ENCODE measurements around the gene ENOX1. TPM values are rescaled to one million over a fixed set of nuclear protein-coding genes. Genes with fewer than 3 reads are reported as not detected.
A peak's percentile ranks its signal among the peaks of the same experiment; 100 is the strongest.

Gene ENOX1
- polyA plus RNA-seq, 1 donor: 3.0 TPM

GRCh38 chr13:43579321-43579720 lies 207.5 kb downstream of the ENOX1 start:
- H3K9me3 ChIP-seq (ENCODE audit: control insufficient read depth, low read depth, low read length): no peaks in the 10 kb centered on the region
- no peak overlapping the region for H3K4me3 ChIP-seq (ENCODE audit: low read length)
- no peaks in the 10 kb centered on the region for H3K4me1 ChIP-seq (ENCODE audit: control insufficient read depth, insufficient read depth, low read length)
- DNase-seq: no peak
- no peaks in the 10 kb centered on the region for H3K27me3 ChIP-seq (ENCODE audit: control insufficient read depth, insufficient read depth, low read length)
- H3K36me3 ChIP-seq (ENCODE audit: control insufficient read depth, insufficient read depth, low read length): no peaks in the 10 kb centered on the region
- no peak overlapping the region for H3K27ac ChIP-seq (ENCODE audit: low read length)

DNA sequence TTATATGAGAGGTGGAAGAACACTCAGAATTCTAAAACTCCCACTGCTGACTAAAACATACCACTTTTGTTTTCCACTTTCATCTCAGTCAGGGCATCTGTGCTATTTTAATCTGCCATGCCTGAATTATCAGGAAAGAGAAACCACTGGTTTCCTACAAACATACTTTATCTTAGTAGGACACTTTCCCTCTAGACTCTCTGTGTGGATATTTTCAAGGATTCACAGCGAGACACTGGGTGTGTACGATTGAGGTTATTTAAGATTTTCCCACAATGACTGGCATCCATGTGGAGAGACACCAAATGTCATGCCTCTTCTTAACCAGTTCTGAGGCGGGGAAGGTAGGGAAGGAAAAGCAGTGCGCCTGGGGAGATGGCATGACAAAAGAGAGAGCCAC lies 212.2 kb downstream of the ENOX1 start:
- no peak overlapping the region for H3K27ac ChIP-seq (ENCODE audit: low read length)
- H3K27me3 ChIP-seq (ENCODE audit: control insufficient read depth, insufficient read depth, low read length): no peaks in the 10 kb centered on the region

GRCh38 chr13:43573802-43574514 lies 212.8 kb downstream of the ENOX1 start:
- no peak overlapping the region for H3K4me3 ChIP-seq (ENCODE audit: low read length)
- H3K4me1 ChIP-seq (ENCODE audit: control insufficient read depth, insufficient read depth, low read length): no peaks in the 10 kb centered on the region
- no peaks in the 10 kb centered on the region for H3K9me3 ChIP-seq (ENCODE audit: control insufficient read depth, low read depth, low read length)
- no peak for DNase-seq
- 94% methylated on average over 2 of the region's 6 CpGs for WGBS (ENCODE audit: insufficient coverage, low lambda C conversion rate)
- no peak overlapping the region for H3K27ac ChIP-seq (ENCODE audit: low read length)
- H3K27me3 ChIP-seq (ENCODE audit: control insufficient read depth, insufficient read depth, low read length): no peaks in the 10 kb centered on the region
- no peaks in the 10 kb centered on the region for H3K36me3 ChIP-seq (ENCODE audit: control insufficient read depth, insufficient read depth, low read length)

More for the DNA sequence above, 212.2 kb downstream of the ENOX1 start:
- Histone ChIP-seq H3K9me3 (ENCODE audit: control insufficient read depth, low read depth, low read length) (no peaks in the 10 kb centered on the region), H3K4me3 (ENCODE audit: low read length) (no peak overlapping the region), H3K36me3 (ENCODE audit: control insufficient read depth, insufficient read depth, low read length) (no peaks in the 10 kb centered on the region), H3K4me1 (ENCODE audit: control insufficient read depth, insufficient read depth, low read length) (no peaks in the 10 kb centered on the region)
- DNase-seq: no peak
- WGBS (ENCODE audit: insufficient coverage, low lambda C conversion rate): 100% methylated on average over 1 of the region's 4 CpGs

- DNase-seq: no peak
- no peak overlapping the region for H3K4me3 ChIP-seq (ENCODE audit: low read length)
- no peaks in the 10 kb centered on the region for H3K4me1 ChIP-seq (ENCODE audit: control insufficient read depth, insufficient read depth, low read length)
- no peaks in the 10 kb centered on the region for H3K36me3 ChIP-seq (ENCODE audit: control insufficient read depth, insufficient read depth, low read length)
- H3K9me3 ChIP-seq (ENCODE audit: control insufficient read depth, low read depth, low read length): no peaks in the 10 kb centered on the region
- no peaks in the 10 kb centered on the region for H3K27me3 ChIP-seq (ENCODE audit: control insufficient read depth, insufficient read depth, low read length)
- H3K27ac ChIP-seq (ENCODE audit: low read length): no peak overlapping the region
- WGBS (ENCODE audit: insufficient coverage, low lambda C conversion rate): 17% methylated on average over 1 of the region's 4 CpGs
These were observed 213.4 kb downstream of the ENOX1 start for GRCh38 chr13:43573361-43573740.

DNA sequence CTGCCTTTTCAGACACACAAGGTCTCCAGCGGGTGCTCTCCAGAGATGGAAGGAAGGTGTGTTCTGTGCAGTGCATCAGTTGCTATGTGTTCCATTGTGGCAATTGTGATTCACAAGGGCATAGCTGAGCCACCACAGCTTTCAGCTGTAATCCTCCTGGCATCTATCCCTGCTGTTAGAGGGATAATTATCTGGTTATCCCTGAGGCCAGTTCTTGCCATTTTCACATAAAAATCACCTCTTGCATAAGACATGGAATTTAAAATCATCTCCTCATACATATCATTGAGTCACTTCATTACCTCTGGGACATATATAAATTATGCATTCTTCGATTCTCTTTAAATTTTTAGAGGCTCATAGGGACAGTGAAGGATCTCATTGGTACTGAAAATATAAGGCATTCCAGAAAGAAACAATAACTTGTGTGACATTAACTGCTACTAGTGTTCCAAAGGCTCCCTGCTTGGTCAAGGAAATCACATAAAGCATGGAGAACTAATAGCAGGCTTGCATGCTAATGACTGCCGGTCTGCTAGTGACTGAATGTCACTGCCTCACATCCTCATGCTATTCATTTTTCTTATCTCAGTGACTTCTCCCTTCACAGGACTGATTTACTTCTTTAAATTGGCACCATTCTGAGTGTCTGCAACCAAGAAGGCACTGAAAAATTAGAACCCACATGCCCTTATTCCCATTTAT lies 214.0 kb downstream of the ENOX1 start:
- DNase-seq: no peak
- H3K27me3 ChIP-seq (ENCODE audit: control insufficient read depth, insufficient read depth, low read length): no peaks in the 10 kb centered on the region
- 43% methylated on average over 1 of the region's 3 CpGs for WGBS (ENCODE audit: insufficient coverage, low lambda C conversion rate)
- H3K9me3 ChIP-seq (ENCODE audit: control insufficient read depth, low read depth, low read length): no peaks in the 10 kb centered on the region
- H3K4me1 ChIP-seq (ENCODE audit: control insufficient read depth, insufficient read depth, low read length): no peaks in the 10 kb centered on the region
- no peak overlapping the region for H3K27ac ChIP-seq (ENCODE audit: low read length)
- H3K4me3 ChIP-seq (ENCODE audit: low read length): no peak overlapping the region
- no peaks in the 10 kb centered on the region for H3K36me3 ChIP-seq (ENCODE audit: control insufficient read depth, insufficient read depth, low read length)

DNA sequence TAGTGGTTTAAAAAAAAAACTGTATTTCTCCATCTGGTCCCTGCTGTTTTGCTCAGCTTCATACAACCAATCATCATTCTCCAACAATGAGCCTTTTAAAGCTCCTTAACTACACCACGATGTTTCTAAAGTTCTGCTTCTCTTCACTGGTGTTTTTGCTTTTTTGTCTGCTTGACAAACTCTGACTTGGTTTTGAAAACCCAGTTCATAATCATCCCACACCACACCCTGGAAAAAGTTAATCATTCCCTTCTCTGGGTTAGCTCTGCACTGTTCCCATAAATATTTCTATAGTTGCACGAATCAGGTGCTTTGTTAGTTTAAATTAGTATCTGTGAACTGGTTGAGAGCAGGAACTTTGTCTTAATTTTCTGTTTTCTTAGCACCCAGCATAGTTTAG lies 217.1 kb downstream of the ENOX1 start:
- H3K4me1 ChIP-seq (ENCODE audit: control insufficient read depth, insufficient read depth, low read length): no peaks in the 10 kb centered on the region
- H3K9me3 ChIP-seq (ENCODE audit: control insufficient read depth, low read depth, low read length): no peaks in the 10 kb centered on the region
- H3K27me3 ChIP-seq (ENCODE audit: control insufficient read depth, insufficient read depth, low read length): no peaks in the 10 kb centered on the region
- H3K27ac ChIP-seq (ENCODE audit: low read length): no peak overlapping the region
- WGBS (ENCODE audit: insufficient coverage, low lambda C conversion rate): 30% methylated on average over 2 of the region's 2 CpGs
- no peaks in the 10 kb centered on the region for H3K36me3 ChIP-seq (ENCODE audit: control insufficient read depth, insufficient read depth, low read length)
- H3K4me3 ChIP-seq (ENCODE audit: low read length): no peak overlapping the region
- peak in 1 of 2 donors; percentile 12 for DNase-seq

- DNase-seq: no peak
- no peaks in the 10 kb centered on the region for H3K36me3 ChIP-seq (ENCODE audit: control insufficient read depth, insufficient read depth, low read length)
- H3K4me3 ChIP-seq (ENCODE audit: low read length): no peak overlapping the region
- no peaks in the 10 kb centered on the region for H3K4me1 ChIP-seq (ENCODE audit: control insufficient read depth, insufficient read depth, low read length)
- H3K9me3 ChIP-seq (ENCODE audit: control insufficient read depth, low read depth, low read length): no peaks in the 10 kb centered on the region
- H3K27ac ChIP-seq (ENCODE audit: low read length): no peak overlapping the region
- no peaks in the 10 kb centered on the region for H3K27me3 ChIP-seq (ENCODE audit: control insufficient read depth, insufficient read depth, low read length)
- 71% methylated on average over 1 of the region's 1 CpG for WGBS (ENCODE audit: insufficient coverage, low lambda C conversion rate)
These were observed 219.2 kb downstream of the ENOX1 start for GRCh38 chr13:43567608-43568007.

DNA sequence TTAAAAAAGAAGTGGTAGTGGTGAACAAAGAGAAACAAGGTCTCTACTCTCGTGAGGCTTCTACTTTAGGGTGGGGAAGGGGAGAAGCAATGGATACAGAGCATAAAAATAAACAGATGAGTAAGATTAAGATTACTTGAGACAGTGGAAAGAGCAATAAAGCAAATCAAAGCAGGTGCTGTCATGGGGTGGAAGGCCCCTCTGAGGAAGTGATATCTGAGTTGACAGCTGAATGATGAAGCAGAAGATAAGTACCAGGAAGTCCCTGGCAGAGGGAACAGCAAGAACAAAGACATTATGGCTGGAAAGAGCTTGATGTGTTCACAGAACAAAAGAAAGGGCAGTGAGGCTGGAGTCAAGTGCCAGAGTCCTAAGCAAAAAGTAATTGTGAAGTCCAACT lies 221.8 kb downstream of the ENOX1 start:
- Histone ChIP-seq H3K4me3 (ENCODE audit: low read length) (no peak overlapping the region), H3K9me3 (ENCODE audit: control insufficient read depth, low read depth, low read length) (no peaks in the 10 kb centered on the region), H3K4me1 (ENCODE audit: control insufficient read depth, insufficient read depth, low read length) (no peaks in the 10 kb centered on the region), H3K36me3 (ENCODE audit: control insufficient read depth, insufficient read depth, low read length) (no peaks in the 10 kb centered on the region), H3K27ac (ENCODE audit: low read length) (no peak overlapping the region), H3K27me3 (ENCODE audit: control insufficient read depth, insufficient read depth, low read length) (no peaks in the 10 kb centered on the region)
- 80% methylated on average over 1 of the region's 1 CpG for WGBS (ENCODE audit: insufficient coverage, low lambda C conversion rate)
- no peak for DNase-seq

- no peaks in the 10 kb centered on the region for H3K36me3 ChIP-seq (ENCODE audit: control insufficient read depth, insufficient read depth, low read length)
- H3K27me3 ChIP-seq (ENCODE audit: control insufficient read depth, insufficient read depth, low read length): peaks cover 2% of the 10 kb centered on the region
- no peak for DNase-seq
- no peaks in the 10 kb centered on the region for H3K9me3 ChIP-seq (ENCODE audit: control insufficient read depth, low read depth, low read length)
- H3K27ac ChIP-seq (ENCODE audit: low read length): no peak overlapping the region
- H3K4me3 ChIP-seq (ENCODE audit: low read length): no peak overlapping the region
- no peaks in the 10 kb centered on the region for H3K4me1 ChIP-seq (ENCODE audit: control insufficient read depth, insufficient read depth, low read length)
- no CpG with 5 or more reads among the region's 4 CpGs for WGBS (ENCODE audit: insufficient coverage, low lambda C conversion rate)
These were observed 225.7 kb downstream of the ENOX1 start for GRCh38 chr13:43561081-43561480.

GRCh38 chr13:43558939-43559338 lies 227.8 kb downstream of the ENOX1 start:
- Histone ChIP-seq H3K27me3 (ENCODE audit: control insufficient read depth, insufficient read depth, low read length) (peaks cover 2% of the 10 kb centered on the region), H3K27ac (ENCODE audit: low read length) (no peak overlapping the region), H3K4me1 (ENCODE audit: control insufficient read depth, insufficient read depth, low read length) (no peaks in the 10 kb centered on the region), H3K4me3 (ENCODE audit: low read length) (no peak overlapping the region), H3K9me3 (ENCODE audit: control insufficient read depth, low read depth, low read length) (no peaks in the 10 kb centered on the region), H3K36me3 (ENCODE audit: control insufficient read depth, insufficient read depth, low read length) (no peaks in the 10 kb centered on the region)
- no CpG with 5 or more reads among the region's 1 CpG for WGBS (ENCODE audit: insufficient coverage, low lambda C conversion rate)
- no peak for DNase-seq

DNA sequence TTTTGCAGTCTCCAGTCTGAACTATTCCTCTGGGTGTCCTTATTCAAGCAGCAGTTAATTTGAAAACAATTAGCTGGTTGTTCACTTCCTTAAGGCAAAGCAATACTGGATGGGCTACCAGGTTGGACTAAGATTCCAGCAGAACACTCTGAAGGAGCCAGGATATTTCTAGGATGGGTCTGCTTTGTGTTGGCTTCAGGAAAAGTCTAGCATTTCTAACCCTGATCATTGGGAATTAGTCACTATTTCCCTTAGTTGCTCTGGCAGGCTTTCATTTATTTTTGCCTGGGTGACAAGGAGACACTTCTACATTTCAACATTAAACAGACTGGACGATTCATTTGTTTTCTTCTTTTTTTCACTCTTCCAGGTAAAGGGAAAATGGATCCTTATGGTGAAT lies 228.4 kb downstream of the ENOX1 start:
- Histone ChIP-seq H3K36me3 (ENCODE audit: control insufficient read depth, insufficient read depth, low read length) (no peaks in the 10 kb centered on the region), H3K4me3 (ENCODE audit: low read length) (no peak overlapping the region), H3K4me1 (ENCODE audit: control insufficient read depth, insufficient read depth, low read length) (no peaks in the 10 kb centered on the region), H3K9me3 (ENCODE audit: control insufficient read depth, low read depth, low read length) (no peaks in the 10 kb centered on the region), H3K27ac (ENCODE audit: low read length) (no peak overlapping the region), H3K27me3 (ENCODE audit: control insufficient read depth, insufficient read depth, low read length) (peaks cover 2% of the 10 kb centered on the region)
- no CpG with 5 or more reads among the region's 1 CpG for WGBS (ENCODE audit: insufficient coverage, low lambda C conversion rate)
- no peak for DNase-seq

Data from large intestine (tissue), 3 donors.